Activated naive CD8-positive, alpha-beta T cell treated with anti-CD3 and anti-CD28 coated beads, Interleukin-2, amount 50 U/mL, for 16 hours (primary cell): ENCODE results near the gene POMP.
"Not testable (repeated sequence)": the region's sequence is repeated elsewhere in the genome, so short reads cannot be mapped to it uniquely, and the experiment has no call there.

ENCODE experiments used
- DNase-seq: peaks from one replicate; pipeline ENCODE4 v3.0.0-alpha.2; 2020; ENCODE audit warnings: low read depth, low spot score

POMP gene

GRCh38 chr13:28637714-28638355, 21.1 kb upstream of the POMP start:
- DNase-seq = no peak

- DNase-seq = no peak
These were observed 20.2 kb upstream of the POMP start for GRCh38 chr13:28638756-28639155.

GRCh38 chr13:28640861-28641599, 17.9 kb upstream of the POMP start:
- no peak for DNase-seq

GRCh38 chr13:28641600-28641926, 17.4 kb upstream of the POMP start:
- no peak for DNase-seq

- no peak for DNase-seq
These were observed 8.6 kb upstream of the POMP start for GRCh38 chr13:28650284-28650683.

GRCh38 chr13:28651810-28652401, 7.0 kb upstream of the POMP start:
- no peak for DNase-seq

- DNase-seq = no peak
These were observed 5.8 kb upstream of the POMP start for GRCh38 chr13:28653111-28653510.

GRCh38 chr13:28654276-28654675, 4.7 kb upstream of the POMP start:
- no peak for DNase-seq

GRCh38 chr13:28655561-28655960, 3.4 kb upstream of the POMP start:
- no peak for DNase-seq

- DNase-seq = no peak
These were observed 969 bp upstream of the POMP start for GRCh38 chr13:28657784-28658538.

- DNase-seq = no peak
These were observed 463 bp upstream of the POMP start for GRCh38 chr13:28658539-28658795.

- DNase-seq = no peak
These were observed 666 bp downstream of the POMP start for GRCh38 chr13:28659621-28659970.

- no peak for DNase-seq
These were observed 8.1 kb downstream of the POMP start for GRCh38 chr13:28666897-28667488.

- no peak for DNase-seq
These were observed 12.3 kb downstream of the POMP start for GRCh38 chr13:28671126-28671792.

- no peak for DNase-seq
These were observed 19.9 kb downstream of the POMP start for GRCh38 chr13:28678809-28679208.

- no peak for DNase-seq
These were observed 20.7 kb downstream of the POMP start for GRCh38 chr13:28679628-28680027.

GRCh38 chr13:28680541-28680940, 21.6 kb downstream of the POMP start:
- DNase-seq = no peak

GRCh38 chr13:28683169-28683568, 24.2 kb downstream of the POMP start:
- DNase-seq = not testable (repeated sequence)

- DNase-seq = no peak
These were observed 25.3 kb downstream of the POMP start for GRCh38 chr13:28684257-28684656.

GRCh38 chr13:28685114-28685513, 26.2 kb downstream of the POMP start:
- DNase-seq = no peak

- DNase-seq = no peak
These were observed 27.0 kb downstream of the POMP start for GRCh38 chr13:28685892-28686291.
